ENCODE results near the gene MOGAT1. TPM values are rescaled to one million over a fixed set of nuclear protein-coding genes. Genes with fewer than 3 reads are reported as not detected.

MOGAT1 gene
- total RNA-seq, 1 experiment from 2014 or later: not detected

GRCh38 chr2:222635295-222635694 lies 36.2 kb upstream of the MOGAT1 start:
- intact Hi-C loops (cut with micrococcal nuclease): no loop called here
- DNase-seq (no peak), ATAC-seq (peak; percentile 67)
- Histone ChIP-seq H3K9me2 (replicated peaks; ENCODE audit: low read length) (no peaks in the 10 kb centered on the region), H3K9me3 (ENCODE audit: low read length) (no peaks in the 10 kb centered on the region), H3K36me3 (ENCODE audit: low read depth, low read length) (peaks cover 62% of the 10 kb centered on the region), H2AFZ (ENCODE audit: low read length) (no peak overlapping the region), H3K9ac (ENCODE audit: low read length) (no peak overlapping the region), H3F3A (ENCODE audit: low read length, unreplicated experiment) (no peaks in the 10 kb centered on the region), H3K4me1 (ENCODE audit: insufficient read depth, low read length) (no peaks in the 10 kb centered on the region), H4K20me1 (ENCODE audit: low read length) (no peaks in the 10 kb centered on the region), H3K79me2 (ENCODE audit: low read length) (no peaks in the 10 kb centered on the region), H3K4me3 (ENCODE audit: low read length) (no peak overlapping the region), H3K27me3 (ENCODE audit: low read length) (no peaks in the 10 kb centered on the region), H3K4me2 (ENCODE audit: low read length) (no peak overlapping the region), H3K27ac (ENCODE audit: low read length) (no peak overlapping the region)
- TF ChIP-seq EZH2 (IDR thresholded peaks at IDR 0.05; ENCODE audit: low read length, unreplicated experiment): no peak
- no peak for TF ChIP-seq EZH2phosphoT487 (IDR thresholded peaks at IDR 0.05; ENCODE audit: borderline replicate concordance, low read length)
- no peak for TF ChIP-seq CTCF (conservative IDR thresholded peaks at IDR 0.05; ENCODE audit: low read depth, low read length)
- CTCF ChIA-PET: no interaction called here
- BruUV-seq (replicated peaks): no TSS peak
- POLR2A ChIA-PET (ENCODE audit: unreplicated experiment): no interaction called here

GRCh38 chr2:222637067-222637466 lies 34.4 kb upstream of the MOGAT1 start:
- DNase-seq (no peak), ATAC-seq (no peak)
- Histone ChIP-seq H3K4me2 (ENCODE audit: low read length) (no peak overlapping the region), H3K27ac (ENCODE audit: low read length) (no peak overlapping the region), H3K79me2 (ENCODE audit: low read length) (no peaks in the 10 kb centered on the region), H3K4me1 (ENCODE audit: insufficient read depth, low read length) (no peaks in the 10 kb centered on the region), H3K27me3 (ENCODE audit: low read length) (no peaks in the 10 kb centered on the region), H3K36me3 (ENCODE audit: low read depth, low read length) (peaks cover 56% of the 10 kb centered on the region), H4K20me1 (ENCODE audit: low read length) (no peaks in the 10 kb centered on the region), H3K9ac (ENCODE audit: low read length) (no peak overlapping the region), H3F3A (ENCODE audit: low read length, unreplicated experiment) (no peaks in the 10 kb centered on the region), H3K9me3 (ENCODE audit: low read length) (no peaks in the 10 kb centered on the region), H2AFZ (ENCODE audit: low read length) (no peak overlapping the region), H3K4me3 (ENCODE audit: low read length) (no peak overlapping the region), H3K9me2 (replicated peaks; ENCODE audit: low read length) (no peaks in the 10 kb centered on the region)
- POLR2A ChIA-PET (ENCODE audit: unreplicated experiment): no interaction called here
- BruUV-seq (replicated peaks): no TSS peak
- TF ChIP-seq CTCF (conservative IDR thresholded peaks at IDR 0.05; ENCODE audit: low read depth, low read length) (no peak), EZH2 (IDR thresholded peaks at IDR 0.05; ENCODE audit: low read length, unreplicated experiment) (no peak), EZH2phosphoT487 (IDR thresholded peaks at IDR 0.05; ENCODE audit: borderline replicate concordance, low read length) (no peak)
- CTCF ChIA-PET: no interaction called here
- intact Hi-C loops (cut with micrococcal nuclease): no loop called here

GRCh38 chr2:222641336-222641735 lies 30.1 kb upstream of the MOGAT1 start:
- no peaks in the 10 kb centered on the region for H3K27me3 ChIP-seq (ENCODE audit: low read length)
- H3K4me1 ChIP-seq (ENCODE audit: insufficient read depth, low read length): no peaks in the 10 kb centered on the region
- CTCF ChIA-PET: no interaction called here
- H3K27ac ChIP-seq (ENCODE audit: low read length): no peak overlapping the region
- H4K20me1 ChIP-seq (ENCODE audit: low read length): no peaks in the 10 kb centered on the region
- ATAC-seq (no peak), DNase-seq (no peak)
- no peaks in the 10 kb centered on the region for H3K79me2 ChIP-seq (ENCODE audit: low read length)
- no peak overlapping the region for H3K4me3 ChIP-seq (ENCODE audit: low read length)
- no peaks in the 10 kb centered on the region for H3K9me3 ChIP-seq (ENCODE audit: low read length)
- H3K9me2 ChIP-seq (replicated peaks; ENCODE audit: low read length): no peaks in the 10 kb centered on the region
- BruUV-seq (replicated peaks): no TSS peak
- no peak overlapping the region for H3K4me2 ChIP-seq (ENCODE audit: low read length)
- POLR2A ChIA-PET (ENCODE audit: unreplicated experiment): interaction anchor here (0.6 kb wide), 1 partner anchor 38 kb away, joined by 6 read pairs; no protein-coding TSS in a partner anchor
- intact Hi-C loops (cut with micrococcal nuclease): no loop called here
- H3K9ac ChIP-seq (ENCODE audit: low read length): no peak overlapping the region
- TF ChIP-seq EZH2phosphoT487 (IDR thresholded peaks at IDR 0.05; ENCODE audit: borderline replicate concordance, low read length) (no peak), EZH2 (IDR thresholded peaks at IDR 0.05; ENCODE audit: low read length, unreplicated experiment) (no peak), CTCF (conservative IDR thresholded peaks at IDR 0.05; ENCODE audit: low read depth, low read length) (no peak)
- no peak overlapping the region for H2AFZ ChIP-seq (ENCODE audit: low read length)
- H3K36me3 ChIP-seq (ENCODE audit: low read depth, low read length): peaks cover 60% of the 10 kb centered on the region
- no peaks in the 10 kb centered on the region for H3F3A ChIP-seq (ENCODE audit: low read length, unreplicated experiment)
